Activated gamma-delta T cell (primary cell): ENCODE data around the gene DIP2B.

Experiments used
- DNase-seq: peaks from one replicate; lab custom pipeline; 2025; lab: John Stamatoyannopoulos, UW

Gene DIP2B

DNA sequence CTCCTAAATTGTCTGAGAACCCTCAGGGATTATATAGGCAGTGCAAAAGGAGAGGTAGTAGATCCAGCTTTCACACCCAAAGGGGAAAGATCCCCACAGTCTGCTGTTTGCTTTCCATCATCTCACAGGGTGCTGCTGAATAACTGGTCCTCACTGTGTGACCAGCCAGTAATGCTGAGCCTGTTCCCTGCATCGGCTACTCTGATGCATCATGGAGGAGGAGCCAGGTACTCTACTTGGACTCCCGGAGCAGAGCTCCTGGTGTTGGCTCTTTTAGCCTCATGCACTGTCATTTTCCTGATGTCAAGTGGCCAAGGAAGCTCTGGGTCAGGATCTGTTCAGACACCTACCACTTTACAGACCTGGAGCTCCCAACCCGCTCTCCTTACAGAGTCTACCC lies 131.7 kb downstream of the DIP2B start:
- DNase-seq: no peak

DNA sequence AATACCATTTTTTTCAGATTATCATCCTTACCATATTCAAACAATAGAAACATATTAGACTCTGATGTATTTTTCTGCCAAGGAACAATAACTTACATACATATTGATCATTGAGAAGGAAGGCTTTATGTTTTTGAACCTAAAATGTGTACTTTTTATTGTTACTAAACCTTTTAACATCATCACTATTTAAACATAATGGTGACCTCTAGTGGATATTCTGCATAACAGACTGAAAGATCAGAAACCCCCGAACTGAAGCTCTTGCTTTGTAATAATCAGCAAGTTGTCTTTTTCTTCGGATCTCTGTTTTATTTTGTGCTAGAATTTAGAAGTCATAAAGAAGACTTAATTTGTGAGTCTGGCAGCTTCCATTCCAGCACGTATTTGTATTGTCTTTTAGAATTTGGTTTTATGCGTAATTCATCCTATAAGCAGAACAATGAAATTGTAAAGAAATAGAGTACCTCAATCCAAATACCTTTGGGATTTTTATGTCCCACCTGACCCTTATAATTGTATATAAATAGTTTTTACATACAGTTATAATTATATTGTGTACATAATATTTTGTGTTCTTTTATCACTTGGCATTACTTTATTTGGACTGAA lies 133.2 kb downstream of the DIP2B start:
- DNase-seq: no peak

DNA sequence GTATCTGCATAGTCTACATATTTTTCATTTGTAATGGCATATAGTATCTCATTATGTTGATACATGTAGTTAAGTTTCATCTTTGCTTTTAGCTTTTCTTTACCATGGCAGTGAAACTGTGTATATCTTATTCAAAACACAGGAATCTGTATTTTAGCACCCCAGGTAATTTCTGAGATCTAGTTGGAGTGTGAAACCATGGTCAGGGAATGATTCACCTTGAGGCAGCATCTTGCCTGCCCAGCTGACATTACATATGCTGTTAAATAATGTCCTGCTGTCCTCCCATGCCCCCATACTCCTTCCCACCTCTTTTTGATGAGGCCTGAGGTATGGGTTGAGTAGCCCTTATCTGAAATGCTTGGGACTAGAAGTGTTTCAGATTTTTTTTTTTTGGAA lies 133.7 kb downstream of the DIP2B start:
- no peak for DNase-seq

DNA sequence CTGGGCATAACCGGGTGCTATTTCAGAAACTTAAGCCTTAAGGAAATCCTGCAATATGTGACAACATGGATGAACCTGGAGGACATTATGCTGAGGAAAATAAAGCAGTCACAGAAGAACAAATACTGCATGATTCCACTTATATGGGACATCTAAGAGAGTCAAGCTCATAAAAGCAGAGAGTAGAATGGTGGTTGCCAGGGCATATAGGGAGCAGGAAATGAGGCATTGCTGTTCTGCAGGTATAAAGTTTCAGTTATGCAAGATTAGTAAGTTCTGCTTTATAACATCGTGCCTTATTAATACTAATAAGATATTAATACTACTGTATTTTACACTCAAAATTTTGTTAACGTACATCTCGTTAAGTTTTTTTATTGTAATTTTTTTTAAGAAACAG lies 134.9 kb downstream of the DIP2B start:
- DNase-seq: no peak

DNA sequence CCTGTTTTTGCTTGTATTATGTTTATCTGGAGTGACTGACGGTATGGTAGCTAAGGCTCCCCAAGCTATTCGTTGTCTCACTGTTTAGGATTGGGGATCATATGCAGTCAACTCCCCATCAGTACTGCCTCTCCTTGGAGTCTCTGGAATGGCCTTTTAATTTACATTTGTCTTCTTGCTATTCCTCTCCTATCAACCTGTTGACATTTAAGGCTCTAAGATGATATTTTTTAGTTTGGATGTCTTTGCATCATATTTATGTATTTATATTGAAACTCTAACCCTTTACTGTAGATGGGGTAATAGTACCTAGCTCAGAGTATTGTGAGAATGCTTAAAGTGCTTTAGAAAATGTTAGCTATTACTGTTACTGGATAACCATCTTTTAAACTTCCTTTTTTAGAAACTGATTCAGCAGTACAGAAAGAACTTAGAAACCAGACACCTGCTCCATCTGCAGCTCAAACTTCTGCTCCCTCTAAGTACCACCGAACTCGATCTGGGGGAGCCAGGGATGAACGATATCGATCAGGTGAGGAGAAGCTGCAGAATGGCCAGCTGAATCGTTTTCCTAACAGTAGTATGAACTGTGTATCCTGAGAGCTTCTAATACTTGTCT lies 135.6 kb downstream of the DIP2B start:
- DNase-seq: no peak

DNA sequence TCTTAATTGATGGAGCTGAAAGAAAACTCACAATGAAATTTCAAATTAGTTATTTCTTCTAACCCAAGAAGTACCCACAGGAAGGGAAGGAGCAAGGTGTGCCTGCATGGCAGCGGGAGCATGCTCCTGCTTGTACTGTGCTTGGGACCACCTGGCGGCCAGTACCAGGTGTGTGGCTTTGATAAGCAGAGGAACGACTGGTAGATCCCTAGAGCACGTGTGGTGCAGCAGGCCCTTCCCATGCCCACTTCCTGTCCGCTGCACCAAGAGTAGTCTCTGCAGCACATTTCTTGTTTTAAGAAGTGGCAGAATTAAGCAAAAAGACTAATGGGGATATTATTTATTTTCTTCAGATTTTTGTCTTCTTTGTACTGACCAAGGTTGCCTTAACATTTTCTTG lies 136.8 kb downstream of the DIP2B start:
- DNase-seq: no peak

DNA sequence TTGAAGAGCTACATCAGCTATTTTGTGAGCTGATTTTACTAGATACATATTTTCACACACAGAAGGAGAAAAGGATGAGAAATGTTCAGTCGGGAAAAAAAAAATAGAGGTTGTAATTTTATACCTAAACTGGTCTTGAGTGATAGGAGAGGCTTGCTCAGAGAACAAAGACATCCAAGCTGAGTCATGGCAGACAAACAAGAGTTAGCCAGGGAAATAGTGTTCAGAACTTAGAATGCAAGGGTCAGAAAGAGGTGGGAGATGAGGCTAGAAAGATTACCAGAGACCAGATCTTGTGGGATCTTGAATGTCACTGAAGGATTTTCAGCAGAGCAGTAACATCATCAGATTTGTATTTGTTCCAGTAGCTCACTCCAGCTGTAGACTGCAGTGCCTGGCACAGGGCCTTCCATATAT lies 137.3 kb downstream of the DIP2B start:
- no peak for DNase-seq

DNA sequence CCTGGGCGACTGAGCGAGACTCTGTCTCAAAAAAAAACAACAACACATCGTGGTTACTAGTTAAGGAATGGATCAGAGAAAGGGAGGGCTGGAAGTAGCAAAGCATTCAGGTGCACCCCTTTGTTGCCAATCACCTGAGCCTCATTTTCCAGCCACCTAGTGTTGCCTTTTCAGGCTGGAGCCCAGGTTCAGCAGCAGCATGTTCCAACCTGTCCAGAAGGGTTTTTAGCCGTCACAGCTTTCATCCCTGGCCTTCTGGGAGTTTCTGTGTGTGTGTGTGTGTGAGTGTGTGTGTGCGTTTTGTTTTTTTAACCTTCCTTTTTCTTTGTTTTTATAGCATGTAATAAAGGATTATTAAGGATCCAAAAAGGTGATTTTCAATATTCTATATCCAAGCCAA lies 138.0 kb downstream of the DIP2B start:
- no peak for DNase-seq

DNA sequence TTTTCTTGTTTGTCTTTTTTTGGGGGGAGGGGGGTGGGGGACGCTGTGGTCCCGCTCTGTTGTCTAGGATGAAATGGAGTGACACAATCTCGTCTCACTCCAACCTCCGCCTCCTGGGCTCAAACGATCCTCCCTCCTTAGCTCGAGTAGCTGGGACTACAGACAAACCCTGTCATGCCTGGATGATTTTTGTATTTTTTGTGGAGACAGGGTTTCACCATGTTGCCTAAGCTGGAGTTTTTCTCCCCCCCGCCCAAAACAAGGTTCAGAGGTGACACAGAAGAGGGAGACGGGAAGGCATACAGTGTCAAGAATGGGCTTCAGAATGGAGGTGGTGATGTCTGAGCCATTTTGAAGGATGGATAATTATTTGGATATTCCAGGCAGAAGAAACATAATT lies 142.2 kb downstream of the DIP2B start:
- no peak for DNase-seq

DNA sequence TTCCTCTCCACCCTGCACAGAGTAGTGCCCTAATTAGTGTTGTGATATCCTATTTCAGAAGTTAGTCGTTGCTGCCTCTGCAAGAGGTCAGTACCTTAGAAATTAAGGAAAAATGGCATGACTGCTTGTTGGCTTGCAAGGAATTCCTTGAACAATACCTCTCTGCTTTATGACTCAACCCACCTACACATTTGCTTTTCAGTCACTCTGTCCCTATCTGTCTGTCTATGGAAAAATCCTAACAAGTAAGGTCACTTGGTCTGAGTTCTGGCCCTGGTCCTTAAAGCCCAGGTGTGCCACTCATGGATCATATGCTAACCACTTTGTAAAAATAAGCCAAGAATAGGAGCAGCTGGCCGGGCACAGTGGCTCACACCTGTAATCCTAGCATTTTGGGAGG lies 142.7 kb downstream of the DIP2B start:
- DNase-seq: no peak

DNA sequence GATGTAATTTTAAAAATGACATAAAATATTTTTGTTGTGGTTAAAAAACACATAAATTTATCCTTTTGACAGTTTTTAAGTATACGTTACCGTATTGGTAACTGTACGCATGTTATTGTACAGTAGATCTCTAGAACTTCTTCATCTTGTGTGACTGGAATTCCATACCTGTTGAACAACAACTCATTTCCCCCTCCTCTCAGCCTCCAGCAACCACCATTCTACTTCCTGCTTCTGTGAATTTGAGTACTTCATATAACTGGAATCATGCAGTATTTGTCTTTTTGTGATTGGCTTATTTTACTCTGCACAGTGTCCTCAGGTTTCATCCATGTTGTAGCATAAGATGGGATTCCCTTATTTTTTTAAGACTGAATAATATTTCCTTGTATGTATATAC lies 145.5 kb downstream of the DIP2B start:
- DNase-seq: no peak

DNA sequence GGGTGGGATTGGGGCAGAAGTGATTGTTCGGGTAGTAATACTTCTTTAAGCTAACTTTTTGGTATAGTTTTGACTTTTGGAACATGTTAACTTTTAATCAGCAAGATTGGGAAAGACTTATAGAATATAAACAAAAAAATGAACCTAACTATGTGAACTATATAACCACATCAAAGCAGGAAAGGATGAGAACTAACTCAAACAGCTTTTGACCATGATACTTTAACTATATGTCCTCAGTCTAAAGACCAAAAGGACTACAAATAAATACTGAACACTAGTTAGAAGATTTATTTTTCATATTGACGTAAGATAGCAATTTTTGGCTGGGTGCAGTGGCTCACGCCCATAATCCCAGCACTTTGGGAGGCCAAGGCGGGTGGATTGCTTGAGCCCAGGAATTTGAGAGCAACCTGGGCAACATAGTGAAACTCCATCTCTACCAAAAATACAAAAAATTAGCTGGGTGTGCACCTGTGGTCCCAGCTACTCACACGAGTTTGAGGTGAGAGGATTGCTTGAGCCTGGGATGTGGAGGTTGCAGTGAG lies 150.7 kb downstream of the DIP2B start:
- no peak for DNase-seq

DNA sequence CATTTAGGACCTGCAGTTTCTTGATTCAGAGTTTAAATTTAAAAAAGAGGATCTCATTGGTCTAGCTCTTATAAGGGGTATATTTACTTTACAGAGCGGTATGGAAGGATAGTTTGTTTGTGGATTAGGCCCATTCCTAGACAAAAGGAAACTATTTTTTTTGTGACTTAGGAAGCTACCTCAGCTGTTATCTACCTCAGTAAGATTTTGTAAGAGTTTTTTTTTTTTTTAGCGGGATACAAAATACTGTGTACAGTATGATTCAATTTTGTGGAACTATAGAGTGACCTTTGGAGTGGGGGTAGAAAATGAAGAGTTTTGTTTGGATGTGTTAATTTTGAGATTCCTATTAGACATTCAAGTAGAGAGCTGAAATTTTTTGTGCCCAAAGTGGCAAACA lies 154.5 kb downstream of the DIP2B start:
- DNase-seq: no peak

DNA sequence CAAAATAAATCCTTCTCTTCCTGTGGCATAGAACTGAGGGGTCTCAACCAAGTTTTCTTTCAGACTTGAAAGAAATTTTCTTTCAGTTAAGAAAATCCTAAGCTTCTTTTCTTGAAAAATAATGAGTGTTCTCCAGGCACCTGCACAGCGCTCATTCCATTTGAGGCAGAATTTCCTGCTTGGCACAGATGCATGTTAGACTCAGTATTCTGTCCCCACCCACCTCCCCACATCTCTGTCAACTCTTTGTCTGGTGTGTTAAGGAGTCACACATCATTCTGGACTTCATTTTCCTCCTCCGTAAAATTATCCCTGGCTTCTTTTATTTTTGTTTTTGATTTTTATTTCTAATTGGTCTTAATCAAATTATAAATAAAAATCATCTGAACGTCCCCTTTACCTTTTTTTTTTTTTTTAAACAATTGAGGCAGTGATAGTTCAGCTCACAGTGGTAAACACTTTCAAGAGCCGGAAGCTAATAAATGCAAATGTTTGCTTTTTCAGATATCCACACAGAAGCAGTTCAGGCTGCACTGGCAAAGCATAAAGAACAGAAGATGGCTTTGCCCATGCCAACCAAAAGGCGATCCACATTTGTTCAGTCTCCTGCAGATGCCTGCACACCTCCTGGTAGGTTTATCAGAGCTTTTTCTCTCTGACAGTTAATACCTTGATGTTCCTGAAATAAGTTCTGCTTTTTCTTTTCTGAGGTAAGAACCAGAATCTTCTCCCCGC lies 155.1 kb downstream of the DIP2B start:
- DNase-seq: no peak

DNA sequence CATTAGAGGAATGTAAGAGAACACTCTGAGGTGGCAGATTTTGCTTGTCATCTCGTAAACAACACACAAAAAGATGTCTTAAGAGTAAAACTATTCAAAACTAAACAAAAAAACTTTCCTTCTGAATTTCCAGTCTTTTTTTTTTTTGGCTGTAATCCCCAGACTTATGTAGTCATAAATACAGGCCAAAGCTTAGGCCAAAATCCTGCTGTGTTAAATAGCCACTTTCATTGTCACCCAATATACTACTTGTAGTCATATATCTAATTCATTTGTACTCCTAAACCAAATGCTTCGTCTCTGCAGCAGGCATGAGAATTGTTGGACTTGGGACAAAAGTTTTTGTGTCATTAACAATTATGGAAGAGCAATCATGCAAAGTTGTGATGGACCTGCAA lies 155.6 kb downstream of the DIP2B start:
- DNase-seq: no peak

DNA sequence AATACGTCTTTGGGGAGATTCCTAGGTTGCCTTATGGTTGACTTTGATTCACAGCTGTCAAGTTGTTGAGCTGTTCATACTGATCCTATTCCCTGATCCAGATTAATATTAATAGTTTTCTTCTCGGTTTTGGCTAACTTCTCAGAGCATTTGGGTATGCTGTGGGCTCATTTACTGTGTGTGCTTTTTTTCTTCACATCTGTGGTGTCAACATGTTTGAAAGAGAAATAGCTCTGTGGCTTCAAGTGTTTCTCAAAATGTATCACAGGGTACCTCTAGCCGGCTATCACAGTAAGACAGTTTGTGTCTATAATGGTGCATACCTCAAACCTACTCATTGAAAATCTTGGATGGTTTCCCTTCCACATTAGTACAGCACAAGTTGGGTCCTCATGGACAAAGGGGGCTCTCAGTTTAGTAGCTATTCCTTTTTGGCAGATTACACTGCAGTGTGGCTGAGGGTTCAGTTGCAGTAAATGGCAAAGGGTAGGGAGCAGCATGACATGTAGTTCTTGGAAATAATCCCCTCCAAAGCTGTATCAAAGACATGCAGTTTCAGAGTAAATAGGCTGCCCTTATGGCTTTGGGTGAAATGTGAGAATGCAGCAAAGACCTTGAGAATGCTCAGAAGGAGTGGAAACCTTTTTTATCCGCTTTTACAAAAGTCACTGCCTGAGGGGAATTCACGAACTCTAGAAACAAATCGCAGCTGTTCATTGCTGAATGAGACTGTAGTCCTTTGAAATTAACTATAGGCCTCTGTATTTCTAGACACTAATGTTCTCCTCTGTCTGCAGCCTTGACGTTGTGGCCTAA lies 156.7 kb downstream of the DIP2B start:
- DNase-seq: no peak

DNA sequence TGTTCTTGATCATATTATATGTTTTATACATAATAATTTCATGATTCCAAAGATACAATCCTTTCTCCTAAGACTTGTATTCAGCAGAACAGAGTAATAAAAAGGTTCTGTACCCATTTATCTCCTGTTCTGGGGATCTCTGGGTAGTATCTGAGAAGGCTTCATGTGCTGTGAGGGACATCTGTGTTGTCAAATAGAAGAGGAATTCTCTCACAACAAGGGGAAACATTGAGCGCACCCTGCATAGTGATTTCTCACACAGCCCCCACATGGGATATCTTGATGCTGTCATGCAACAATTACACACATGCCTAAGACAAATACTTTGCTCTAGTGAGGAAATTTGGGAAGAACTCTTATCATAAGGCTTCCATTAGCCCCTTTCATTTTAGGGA lies 157.3 kb downstream of the DIP2B start:
- DNase-seq: no peak

DNA sequence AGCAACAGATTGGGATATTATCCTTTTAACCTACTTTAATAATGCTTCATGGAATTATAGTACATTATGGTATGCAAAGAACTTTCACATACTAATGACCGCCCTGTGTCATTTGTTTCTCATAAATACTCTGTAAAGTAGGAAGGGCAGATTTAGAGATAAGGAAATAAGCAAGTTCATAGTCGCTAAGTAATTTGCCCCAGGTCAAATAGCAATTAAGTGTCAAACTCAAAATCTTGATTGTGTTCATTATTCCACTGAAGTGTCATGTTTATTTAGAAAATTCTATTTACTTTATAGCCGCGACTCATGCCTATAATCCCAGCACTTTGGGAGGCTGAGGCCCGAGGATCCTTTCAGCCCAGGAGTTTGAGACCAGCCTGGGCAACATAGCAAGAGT lies 160.4 kb downstream of the DIP2B start:
- DNase-seq: no peak

DNA sequence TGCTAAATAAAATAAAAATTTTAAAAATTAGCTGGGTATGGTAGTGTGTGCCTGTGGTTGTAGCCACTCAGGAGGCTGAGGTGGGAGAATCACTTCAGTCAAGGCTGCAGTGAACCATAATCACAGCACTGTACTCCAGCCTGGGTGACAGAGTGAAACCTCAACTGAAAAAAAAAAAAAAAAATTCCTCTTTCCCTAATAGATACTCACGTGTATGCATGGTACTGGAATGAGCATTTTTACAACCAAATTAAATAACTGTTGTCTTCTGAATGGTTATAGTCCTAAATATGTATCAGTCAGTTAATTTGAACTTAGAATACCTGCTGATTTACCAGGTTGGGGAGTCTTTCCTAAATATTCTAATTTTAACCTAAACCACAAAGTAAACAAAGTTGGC lies 160.8 kb downstream of the DIP2B start:
- DNase-seq: no peak

DNA sequence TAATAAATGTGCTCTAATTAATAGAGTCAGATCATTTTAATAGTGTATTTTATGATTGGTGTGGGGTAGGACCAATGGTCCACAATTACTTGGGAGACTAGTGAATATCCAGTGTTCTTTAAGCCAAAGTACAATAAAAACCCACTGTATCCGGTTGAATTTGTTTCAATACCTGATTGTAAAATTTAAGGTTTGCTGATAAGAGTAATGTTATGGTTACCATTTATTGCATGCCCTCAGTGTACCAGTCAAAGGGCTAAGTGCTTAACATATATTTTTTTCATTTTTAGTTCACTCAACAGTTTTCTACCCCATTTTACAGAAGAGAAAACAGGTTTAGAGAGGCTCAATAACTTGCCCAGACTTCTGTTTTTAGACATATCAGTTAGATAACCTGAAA lies 161.2 kb downstream of the DIP2B start:
- DNase-seq: no peak

DNA sequence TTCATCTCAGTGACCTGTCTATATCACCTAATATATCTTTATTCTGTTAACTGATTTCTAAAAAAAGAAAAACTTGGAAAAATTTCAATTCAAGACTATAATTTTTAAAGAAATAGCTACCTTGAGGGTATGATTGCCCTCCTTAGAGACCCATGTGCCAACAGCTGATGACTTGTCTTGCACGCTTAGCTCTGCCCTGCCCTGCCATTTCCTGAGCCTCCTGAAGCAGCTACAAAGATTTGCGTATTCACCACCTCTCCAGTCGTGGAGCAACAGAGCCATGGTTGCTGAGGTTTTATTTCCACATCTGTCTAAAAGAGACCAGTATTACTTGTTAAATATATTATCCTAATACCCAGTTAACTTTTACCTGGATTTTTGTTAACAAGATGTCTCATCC lies 167.4 kb downstream of the DIP2B start:
- no peak for DNase-seq

DNA sequence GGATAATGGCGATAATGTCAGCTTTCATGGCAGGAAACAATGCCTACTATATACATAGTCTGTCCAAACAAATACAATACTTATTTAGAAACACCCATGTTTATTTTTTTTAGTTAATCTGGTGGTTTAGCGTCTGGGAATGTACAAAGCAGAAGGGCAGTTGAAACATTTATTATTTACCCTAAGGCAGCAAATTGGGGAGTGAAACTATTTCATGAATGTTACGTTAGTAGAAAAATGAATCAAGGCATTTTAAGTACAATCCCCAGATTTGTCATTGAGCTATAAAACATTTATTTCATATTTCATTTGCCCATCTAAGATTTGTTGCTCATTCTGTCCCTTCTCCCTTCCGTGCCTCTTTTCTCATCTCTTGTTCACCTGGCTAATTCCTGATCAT lies 172.0 kb downstream of the DIP2B start:
- no peak for DNase-seq
